Epithelial cell of esophagus (primary cell): Measurements from ENCODE around the gene SERPINF2.

Source experiments
- DNase-seq: peaks from one replicate; pipeline ENCODE4 v3.0.0; 2010; ENCODE audit warnings: low read depth
- H3K4me3 ChIP-seq: 2 replicates; pipeline ENCODE4 v1.5.1; 2011; ENCODE audit warnings: mild to moderate bottlenecking, low read length, control low read depth
- CTCF ChIP-seq: IDR thresholded peaks from 2 replicates; pipeline ENCODE4 v1.5.1; 2011; ENCODE audit warnings: low read depth, mild to moderate bottlenecking, low read length, control low read depth, inconsistent platforms; ENCODE audit not compliant: insufficient read depth; ENCODE audit errors: missing control alignments

SERPINF2 gene

GRCh38 chr17:1774390-1775176 lies 31.9 kb downstream of the SERPINF2 start:
- H3K4me3 ChIP-seq: no peak overlapping the region
- no peak for DNase-seq
- no peak for TF ChIP-seq CTCF

DNA sequence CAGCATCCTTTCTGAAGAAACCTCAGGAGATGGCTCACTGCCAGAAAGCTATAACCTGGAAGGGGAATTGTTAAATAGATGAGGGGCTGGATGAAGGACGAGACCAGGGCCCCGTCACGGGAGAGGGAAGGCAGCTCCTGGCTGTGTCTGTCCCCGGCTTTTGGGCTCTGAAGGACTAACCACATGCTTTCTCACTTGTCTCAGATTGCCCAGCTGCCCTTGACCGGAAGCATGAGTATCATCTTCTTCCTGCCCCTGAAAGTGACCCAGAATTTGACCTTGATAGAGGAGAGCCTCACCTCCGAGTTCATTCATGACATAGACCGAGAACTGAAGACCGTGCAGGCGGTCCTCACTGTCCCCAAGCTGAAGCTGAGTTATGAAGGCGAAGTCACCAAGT lies 33.7 kb downstream of the SERPINF2 start:
- TF ChIP-seq CTCF: no peak
- H3K4me3 ChIP-seq: no peak overlapping the region
- no peak for DNase-seq

DNA sequence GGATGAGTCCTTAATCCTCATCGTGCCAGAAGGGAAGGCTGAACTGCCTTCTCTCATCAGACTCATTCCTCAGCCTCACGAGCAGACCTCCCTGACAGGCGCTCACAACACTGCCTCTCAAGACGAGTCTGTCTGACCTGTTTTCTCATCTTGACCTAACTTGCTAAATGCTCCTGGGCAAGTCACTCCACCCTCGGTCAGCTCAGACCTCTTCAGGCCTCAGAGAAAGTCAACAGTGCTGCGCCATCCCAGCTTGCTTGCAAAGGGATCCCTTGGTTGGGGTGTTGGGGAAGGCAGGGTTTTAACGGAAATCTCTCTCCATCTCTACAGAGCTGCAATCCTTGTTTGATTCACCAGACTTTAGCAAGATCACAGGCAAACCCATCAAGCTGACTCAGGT lies 34.2 kb downstream of the SERPINF2 start:
- DNase-seq: no peak
- no peak overlapping the region for H3K4me3 ChIP-seq
- TF ChIP-seq CTCF: no peak

DNA sequence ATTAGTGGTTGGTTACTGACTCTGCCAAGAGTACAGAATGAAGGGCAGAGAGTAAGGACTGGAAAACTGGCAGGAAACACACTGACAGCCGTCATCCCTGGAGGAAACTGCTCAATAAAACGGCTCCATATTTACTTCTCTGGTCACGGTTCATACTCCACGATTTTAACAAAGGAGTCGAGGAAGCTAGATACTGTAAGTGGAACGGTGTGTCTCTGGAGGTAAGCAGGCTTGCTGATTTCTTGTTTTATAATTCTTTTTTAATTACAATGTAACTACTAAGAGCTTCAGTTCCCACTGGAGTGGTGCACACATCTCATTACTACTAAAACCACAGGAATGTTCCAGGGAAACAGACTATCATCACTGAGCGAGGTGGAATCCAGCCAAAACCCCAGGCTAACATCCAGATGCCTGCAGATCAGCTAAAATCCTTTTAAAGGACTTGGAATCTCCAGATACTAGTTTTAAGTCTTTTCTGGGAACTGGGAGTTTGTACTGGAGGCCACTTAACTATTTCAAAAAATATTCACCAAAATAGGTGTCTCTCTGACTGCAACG lies 37.0 kb downstream of the SERPINF2 start:
- H3K4me3 ChIP-seq: no peak overlapping the region
- no peak for TF ChIP-seq CTCF
- peak; percentile 83 for DNase-seq

- H3K4me3 ChIP-seq: no peak overlapping the region
- DNase-seq: no peak
- TF ChIP-seq CTCF: no peak
Measured at GRCh38 chr17:1782171-1782567, 39.5 kb downstream of the SERPINF2 start.

GRCh38 chr17:1783271-1783670 lies 40.6 kb downstream of the SERPINF2 start:
- DNase-seq: no peak

More at GRCh38 chr17:1783271-1783670, 40.6 kb downstream of the SERPINF2 start:
- TF ChIP-seq CTCF: no peak
- no peak overlapping the region for H3K4me3 ChIP-seq
